Lower leg skin (tissue), 3 donors: ENCODE measurements around the gene ZNF592.

ENCODE experiments used
- CTCF ChIP-seq, 3 donors: fragments of 450-650 bp; IDR thresholded peaks; one replicate each; pipeline ENCODE4 v1.5.1; 2016; ENCODE audit warnings: antibody characterized with exemption in 3 of 3, mild to moderate bottlenecking in 3 of 3, moderate library complexity in 2 of 3
- POLR2A ChIP-seq, 2 donors: fragments of 450-650 bp; IDR thresholded peaks; one replicate each; pipeline ENCODE4 v1.6.1; 2016 to 2017; ENCODE audit warnings: antibody characterized with exemption in 2 of 2, mild to moderate bottlenecking in 1 of 2, moderate library complexity in 1 of 2

- TF ChIP-seq CTCF (IDR thresholded peaks at IDR 0.05) (no peak), POLR2A (IDR thresholded peaks at IDR 0.05) (no peak)
Observed at GRCh38 chr15:84716036-84716732, 32.2 kb upstream of the ZNF592 start, which contains the start of gene SEC11A.
